Measurements from ENCODE around the gene NAT9.

DNA sequence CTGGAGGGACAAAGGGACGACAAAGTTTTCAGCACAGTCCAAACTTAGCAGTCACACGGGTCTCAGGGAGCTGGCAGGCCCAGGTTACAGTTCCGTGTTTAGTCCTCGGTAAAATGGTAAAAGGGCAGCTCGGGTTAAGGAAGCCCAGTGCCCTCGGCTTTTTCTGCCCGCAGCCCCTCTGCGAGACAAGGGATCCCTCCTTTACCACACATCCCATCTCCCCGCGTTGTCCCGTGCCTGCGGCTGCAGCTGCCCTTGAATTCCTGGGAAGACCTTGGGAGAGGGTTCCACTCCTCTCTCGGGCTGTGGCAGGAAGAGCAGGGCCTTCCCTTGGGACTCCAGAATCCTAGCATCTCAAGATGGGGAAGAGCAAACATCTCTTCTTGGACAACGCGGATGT lies 46.3 kb downstream of the NAT9 start:
- TF ChIP-seq TAF1 (IDR thresholded peaks at IDR 0.05; ENCODE audit: low read depth, low read length) (no peak), POLR2A (IDR thresholded peaks at IDR 0.05; ENCODE audit: low read depth, low read length) (no peak), POLR2AphosphoS5 (IDR thresholded peaks at IDR 0.05; ENCODE audit: low read depth, low read length) (no peak), SPI1 (IDR thresholded peaks at IDR 0.05; ENCODE audit: low read depth, low read length) (no peak), PAX5 (IDR thresholded peaks at IDR 0.05; ENCODE audit: insufficient read depth, low read length, severe bottlenecking) (no peak), POU2F2 (IDR thresholded peaks at IDR 0.05; ENCODE audit: low read depth, low read length) (no peak)

All from GM12891 (cell line).